Effector memory CD4-positive, alpha-beta T cell (primary cell): ENCODE results near the gene RASGRP2.

Source experiments
- DNase-seq, 3 donors: peaks; one replicate each; pipeline ENCODE4 v3.0.0-alpha.2; 2020
- H3K27ac ChIP-seq: 2 replicates; pipeline ENCODE4 v1.7.0; 2013; ENCODE audit warnings: mild to moderate bottlenecking, low read length, moderate library complexity; ENCODE audit not compliant: insufficient read depth, poor library complexity, severe bottlenecking
- H3K27me3 ChIP-seq: replicated peaks from 2 replicates; pipeline ENCODE4 v1.7.0; 2013; ENCODE audit warnings: mild to moderate bottlenecking, low read length; ENCODE audit not compliant: insufficient read depth, control insufficient read depth, poor library complexity, severe bottlenecking
- H3K36me3 ChIP-seq: 2 replicates; pipeline ENCODE4 v1.7.0; 2013; ENCODE audit warnings: mild to moderate bottlenecking, low read length, moderate library complexity; ENCODE audit not compliant: control insufficient read depth, insufficient read depth
- H3K4me1 ChIP-seq: 2 replicates; pipeline ENCODE4 v1.7.0; 2013; ENCODE audit warnings: low read length, mild to moderate bottlenecking; ENCODE audit not compliant: control insufficient read depth, insufficient read depth, poor library complexity, severe bottlenecking
- H3K4me3 ChIP-seq: 2 replicates; pipeline ENCODE4 v1.7.0; 2013; ENCODE audit warnings: low read length, low read depth, mild to moderate bottlenecking; ENCODE audit not compliant: insufficient read depth, poor library complexity, severe bottlenecking
- H3K9me3 ChIP-seq: 2 replicates; pipeline ENCODE4 v1.7.0; 2013; ENCODE audit warnings: mild to moderate bottlenecking, low read length, moderate library complexity; ENCODE audit not compliant: control insufficient read depth

Gene RASGRP2

DNA sequence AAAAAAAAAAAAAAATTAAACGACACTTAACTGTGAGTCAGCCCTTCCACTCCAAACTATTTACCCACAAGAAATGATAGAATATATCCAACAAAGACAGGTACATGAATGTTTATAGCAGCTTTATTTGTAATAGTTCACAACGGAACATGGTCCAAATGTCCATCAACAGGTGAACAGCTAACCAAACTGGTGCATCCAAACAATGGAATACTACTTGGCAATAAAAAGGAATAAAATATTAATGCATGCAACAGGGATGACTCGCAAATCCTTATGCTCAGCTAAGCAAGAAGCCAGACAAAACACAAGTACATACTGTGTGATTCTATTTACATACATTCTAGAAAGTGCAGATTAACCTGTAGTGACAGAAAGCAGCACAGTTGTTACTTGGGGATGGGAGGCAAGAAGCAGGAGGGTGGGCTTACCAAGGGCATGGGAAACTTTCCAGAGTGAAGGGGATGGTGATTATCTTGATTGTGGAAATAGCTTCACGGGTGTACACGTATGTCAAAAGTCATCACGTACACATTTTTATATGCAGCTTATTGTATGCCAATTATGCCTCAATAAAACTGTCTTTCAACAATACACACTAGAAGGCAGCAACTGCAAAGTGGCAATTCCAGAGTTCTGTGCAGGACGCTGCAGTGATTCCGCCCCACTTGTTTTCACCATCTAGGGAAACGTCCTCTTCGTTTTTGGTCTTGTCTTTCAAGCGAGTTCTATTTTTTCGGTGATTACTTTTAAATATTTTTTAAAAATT is 41.1 kb upstream of the RASGRP2 start:
- Histone ChIP-seq H3K36me3 (peaks cover 16% of the 10 kb centered on the region), H3K9me3 (no peaks in the 10 kb centered on the region), H3K4me3 (no peak overlapping the region), H3K27ac (no peak overlapping the region), H3K4me1 (peaks cover 10% of the 10 kb centered on the region), H3K27me3 (no peaks in the 10 kb centered on the region)
- no peak for DNase-seq

DNA sequence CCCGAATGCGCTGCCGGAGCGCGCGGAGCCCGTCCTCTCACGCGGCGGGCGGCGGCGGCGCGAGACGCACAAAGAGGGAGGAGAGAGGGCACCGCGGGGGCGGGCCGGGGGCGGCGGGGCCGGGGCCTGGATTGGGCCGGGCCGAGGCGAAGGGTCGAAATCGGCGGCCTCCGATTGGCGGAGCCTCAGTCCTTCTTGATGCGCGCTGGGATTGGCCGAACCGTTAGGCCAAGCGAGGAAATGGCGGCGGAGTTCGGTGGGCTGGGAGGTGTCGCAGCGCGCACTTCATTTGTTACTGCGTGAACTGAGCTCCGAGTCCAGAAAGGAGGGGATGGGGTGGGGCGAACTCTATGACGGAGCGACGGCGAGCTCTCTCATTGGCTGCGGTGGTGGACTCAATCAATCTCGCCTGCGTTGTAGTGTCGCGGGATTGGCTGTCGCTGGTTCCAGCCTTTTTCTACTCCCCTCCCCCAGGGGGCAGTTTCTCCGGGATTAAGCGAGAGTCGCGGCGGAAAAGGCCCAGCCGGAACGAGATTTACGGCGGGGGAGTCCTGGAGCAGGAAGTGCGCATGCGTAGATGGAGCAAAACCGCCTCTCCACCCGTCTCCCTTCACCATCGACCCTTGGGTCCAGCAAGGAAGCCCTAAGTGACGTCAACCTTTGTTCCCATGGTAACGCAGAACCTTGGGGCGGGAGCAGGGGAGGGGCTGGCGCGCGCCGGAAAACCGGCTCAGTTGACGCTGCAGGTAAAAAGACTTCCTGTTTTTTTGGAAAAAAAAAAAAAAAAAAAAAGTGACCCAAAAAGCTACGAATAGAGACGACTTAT is 34.7 kb upstream of the RASGRP2 start, which contains the start of gene SF1:
Gene SF1, minus strand, starts transcription at position 70 of the 826 bp plus-strand sequence. CDS start 150 bp downstream, outside the sequence.
- Histone ChIP-seq H3K27ac (peak within 1 kb of the TSS; percentile 94), H3K9me3 (no peaks in the 10 kb centered on the region), H3K4me3 (peak within 1 kb of the TSS; percentile 71), H3K36me3 (peaks cover 37% of the 10 kb centered on the region), H3K4me1 (peaks cover 44% of the 10 kb centered on the region), H3K27me3 (no peaks in the 10 kb centered on the region)
- DNase-seq: peak; percentile 99 to 100 (median 100)

DNA sequence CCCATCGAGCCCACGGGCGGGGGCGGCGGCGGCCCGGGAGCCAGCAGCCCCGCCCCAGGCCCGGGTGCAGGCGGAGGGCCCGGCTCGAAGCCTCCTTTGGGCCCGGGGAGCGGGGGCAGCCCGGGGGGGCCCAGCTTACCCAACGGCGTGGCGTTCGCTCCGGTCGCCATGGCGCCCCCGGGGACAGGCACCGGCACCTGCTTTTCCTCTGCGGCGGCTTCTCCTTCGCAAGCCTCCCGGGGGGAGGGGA is 34.2 kb upstream of the RASGRP2 start:
- Histone ChIP-seq H3K4me1 (peaks cover 50% of the 10 kb centered on the region), H3K9me3 (no peaks in the 10 kb centered on the region), H3K27me3 (no peaks in the 10 kb centered on the region), H3K36me3 (peaks cover 43% of the 10 kb centered on the region), H3K27ac (peak overlapping the region; percentile 94), H3K4me3 (peak overlapping the region; percentile 71)
- DNase-seq: peak in 1 of 3 donors; percentile 21

GRCh38 chr11:64777449-64778222 is 33.7 kb upstream of the RASGRP2 start:
- H3K4me1 ChIP-seq: peaks cover 55% of the 10 kb centered on the region

DNA sequence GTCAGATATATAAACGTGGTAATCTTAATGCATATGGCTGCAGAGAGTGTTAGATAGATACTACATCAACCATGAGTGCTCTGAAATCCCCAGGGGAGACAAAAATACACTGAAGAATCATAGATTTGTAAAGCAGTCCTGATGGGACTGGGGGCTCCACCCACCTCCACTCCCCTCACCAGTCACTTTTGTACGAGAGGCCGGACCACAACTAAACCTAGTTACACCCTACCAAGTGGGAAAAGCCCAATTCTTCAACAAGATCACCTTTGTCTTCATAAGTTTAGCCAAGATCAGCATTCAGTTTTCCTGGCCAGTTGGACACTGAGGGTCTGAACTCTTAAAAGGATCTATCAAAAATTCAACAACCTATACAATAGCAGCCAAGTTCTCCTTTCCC is 32.9 kb upstream of the RASGRP2 start:
- Histone ChIP-seq H3K4me1 (peaks cover 56% of the 10 kb centered on the region), H3K36me3 (peaks cover 55% of the 10 kb centered on the region), H3K27me3 (no peaks in the 10 kb centered on the region), H3K27ac (peak overlapping the region; percentile 70), H3K4me3 (peak overlapping the region; percentile 70), H3K9me3 (no peaks in the 10 kb centered on the region)
- DNase-seq: no peak

More at GRCh38 chr11:64777449-64778222, 33.7 kb upstream of the RASGRP2 start:
- Histone ChIP-seq H3K9me3 (no peaks in the 10 kb centered on the region), H3K27ac (peak overlapping the region; percentile 94), H3K27me3 (no peaks in the 10 kb centered on the region), H3K4me3 (peak overlapping the region; percentile 70), H3K36me3 (peaks cover 48% of the 10 kb centered on the region)
- peak; percentile 63 to 76 (median 71) for DNase-seq

- Histone ChIP-seq H3K36me3 (peaks cover 60% of the 10 kb centered on the region), H3K4me3 (peak overlapping the region; percentile 70), H3K27me3 (no peaks in the 10 kb centered on the region), H3K4me1 (peaks cover 60% of the 10 kb centered on the region), H3K9me3 (no peaks in the 10 kb centered on the region), H3K27ac (peak overlapping the region; percentile 70)
- no peak for DNase-seq
Measured at GRCh38 chr11:64776425-64776824, 32.5 kb upstream of the RASGRP2 start.

- no peak overlapping the region for H3K27ac ChIP-seq
- H3K27me3 ChIP-seq: no peaks in the 10 kb centered on the region
- H3K36me3 ChIP-seq: peaks cover 83% of the 10 kb centered on the region
- H3K4me1 ChIP-seq: peaks cover 45% of the 10 kb centered on the region
- H3K9me3 ChIP-seq: no peaks in the 10 kb centered on the region
- H3K4me3 ChIP-seq: no peak overlapping the region
- no peak for DNase-seq
Measured at GRCh38 chr11:64774144-64774543, 30.2 kb upstream of the RASGRP2 start.

DNA sequence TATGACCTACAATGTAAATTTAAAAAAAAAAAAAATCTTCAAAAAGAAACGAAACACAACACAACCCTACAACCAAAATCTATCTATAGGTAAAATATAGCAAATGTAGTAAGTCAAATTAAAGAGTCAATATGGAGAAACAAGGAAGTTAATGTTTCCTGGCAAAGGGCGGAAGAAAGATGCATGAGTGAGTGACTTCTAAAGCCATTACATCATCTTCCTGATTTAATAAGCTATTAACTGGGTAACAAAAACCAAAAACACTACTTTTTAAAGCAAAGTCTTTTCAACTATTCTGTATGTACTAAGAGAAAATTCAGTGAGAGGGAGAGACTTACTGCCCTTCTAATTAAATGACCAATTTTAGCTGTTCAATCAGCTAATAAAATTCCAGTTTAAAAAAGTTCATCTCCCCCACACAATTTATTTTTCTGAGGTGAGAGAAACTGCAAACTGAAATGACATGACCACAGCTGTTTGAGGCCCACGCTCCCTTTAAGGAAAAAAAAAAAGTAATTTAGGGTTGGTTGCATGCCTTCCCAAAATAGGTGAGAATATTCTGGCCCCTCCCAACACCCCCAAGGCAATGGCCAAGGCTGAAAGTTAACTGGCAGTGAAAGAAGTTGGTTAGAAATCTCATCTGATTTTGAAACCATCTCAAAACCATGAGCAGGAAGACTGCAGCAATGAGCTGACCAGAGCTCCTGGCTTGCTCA is 28.5 kb upstream of the RASGRP2 start:
- H3K9me3 ChIP-seq: no peaks in the 10 kb centered on the region
- H3K4me3 ChIP-seq: no peak overlapping the region
- DNase-seq: no peak
- no peaks in the 10 kb centered on the region for H3K27me3 ChIP-seq
- H3K36me3 ChIP-seq: peaks cover 99% of the 10 kb centered on the region
- H3K4me1 ChIP-seq: peaks cover 55% of the 10 kb centered on the region
- H3K27ac ChIP-seq: peak overlapping the region; percentile 8

GRCh38 chr11:64771861-64772260 is 27.9 kb upstream of the RASGRP2 start:
- H3K36me3 ChIP-seq: peaks cover 99% of the 10 kb centered on the region
- H3K27ac ChIP-seq: peak overlapping the region; percentile 1
- H3K27me3 ChIP-seq: no peaks in the 10 kb centered on the region
- no peak for DNase-seq
- H3K4me1 ChIP-seq: peaks cover 57% of the 10 kb centered on the region
- H3K4me3 ChIP-seq: no peak overlapping the region
- no peaks in the 10 kb centered on the region for H3K9me3 ChIP-seq
